Suprapubic skin (tissue), 4 donors: ENCODE measurements around the gene UGT1A6.
"Not testable (repeated sequence)": the region's sequence is repeated elsewhere in the genome, so short reads cannot be mapped to it uniquely, and the experiment has no call there.

Experiments used
- POLR2A ChIP-seq, 2 donors: fragments of 450-650 bp; IDR thresholded peaks; one replicate each; pipeline ENCODE4 v1.6.1; 2017; ENCODE audit warnings: antibody characterized with exemption in 2 of 2, mild to moderate bottlenecking in 2 of 2, moderate library complexity in 2 of 2
- POLR2AphosphoS5 ChIP-seq, 3 donors: sonication (generic); formaldehyde crosslinking; IDR thresholded peaks; one replicate each; pipeline ENCODE4 v1.6.1; 2017; ENCODE audit warnings: antibody characterized with exemption in 3 of 3
- TF ChIP-seq, protein P1 (sequence below), 2 donors: fragments of 200-600 bp in 1 of 2; fragments of 450-650 bp in 1 of 2; sonication (generic) in 1 of 2; IDR thresholded peaks; one replicate each; pipeline ENCODE4 v1.5.1; 2016 to 2019; ENCODE audit warnings: antibody characterized with exemption in 2 of 2, mild to moderate bottlenecking in 1 of 2, moderate library complexity in 1 of 2

DNA sequence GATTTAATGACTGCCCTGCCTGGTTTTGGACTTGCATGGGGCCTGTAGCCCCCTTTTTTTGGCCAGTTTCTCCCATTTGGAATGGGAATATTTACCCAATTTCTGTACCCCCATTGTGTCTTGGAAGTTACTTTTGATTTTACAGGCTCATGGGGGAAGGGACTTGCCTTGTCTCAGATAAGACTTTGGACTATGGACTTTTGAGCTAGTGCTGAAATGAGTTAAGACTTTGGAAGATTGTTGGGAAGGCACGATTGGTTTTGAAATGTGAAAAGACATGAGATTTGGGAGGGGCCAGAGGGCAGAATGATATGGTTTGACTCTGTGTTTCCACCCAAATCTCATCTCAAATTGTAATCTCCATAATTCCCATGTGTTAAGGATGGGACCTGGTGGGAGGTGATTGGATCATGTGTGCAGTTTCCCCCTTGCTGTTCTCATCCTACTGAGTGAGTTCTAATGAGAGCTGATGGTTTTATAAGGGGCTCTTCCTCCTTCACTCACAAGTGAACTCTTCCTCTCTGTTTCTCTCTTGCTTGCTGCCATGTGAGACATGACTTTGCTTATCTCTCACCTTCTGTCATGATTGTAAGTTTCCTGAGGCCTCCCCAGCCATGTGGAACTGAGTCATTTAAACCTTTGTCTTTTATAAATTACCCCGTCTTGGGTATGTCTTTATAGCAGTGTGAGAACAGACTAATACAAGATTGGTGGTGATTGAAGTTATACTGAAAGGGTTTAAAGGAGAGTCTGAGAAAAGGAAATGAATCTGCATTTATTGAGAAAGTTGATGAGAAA lies 58.7 kb downstream of the UGT1A6 start:
- TF ChIP-seq, protein P1, sequence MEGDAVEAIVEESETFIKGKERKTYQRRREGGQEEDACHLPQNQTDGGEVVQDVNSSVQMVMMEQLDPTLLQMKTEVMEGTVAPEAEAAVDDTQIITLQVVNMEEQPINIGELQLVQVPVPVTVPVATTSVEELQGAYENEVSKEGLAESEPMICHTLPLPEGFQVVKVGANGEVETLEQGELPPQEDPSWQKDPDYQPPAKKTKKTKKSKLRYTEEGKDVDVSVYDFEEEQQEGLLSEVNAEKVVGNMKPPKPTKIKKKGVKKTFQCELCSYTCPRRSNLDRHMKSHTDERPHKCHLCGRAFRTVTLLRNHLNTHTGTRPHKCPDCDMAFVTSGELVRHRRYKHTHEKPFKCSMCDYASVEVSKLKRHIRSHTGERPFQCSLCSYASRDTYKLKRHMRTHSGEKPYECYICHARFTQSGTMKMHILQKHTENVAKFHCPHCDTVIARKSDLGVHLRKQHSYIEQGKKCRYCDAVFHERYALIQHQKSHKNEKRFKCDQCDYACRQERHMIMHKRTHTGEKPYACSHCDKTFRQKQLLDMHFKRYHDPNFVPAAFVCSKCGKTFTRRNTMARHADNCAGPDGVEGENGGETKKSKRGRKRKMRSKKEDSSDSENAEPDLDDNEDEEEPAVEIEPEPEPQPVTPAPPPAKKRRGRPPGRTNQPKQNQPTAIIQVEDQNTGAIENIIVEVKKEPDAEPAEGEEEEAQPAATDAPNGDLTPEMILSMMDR (IDR thresholded peaks at IDR 0.05): not testable (repeated sequence)
- TF ChIP-seq POLR2A, POLR2AphosphoS5 (IDR thresholded peaks at IDR 0.05): not testable (repeated sequence)
